ENCODE measurements around the gene PCDHB10. TPM values are rescaled to one million over a fixed set of nuclear protein-coding genes. Genes with fewer than 3 reads are reported as not detected.
"Not testable (repeated sequence)": the region's sequence is repeated elsewhere in the genome, so short reads cannot be mapped to it uniquely, and the experiment has no call there.

The PCDHB10 gene
- total and polyA plus RNA-seq, 9 of the 15 experiments (the other 6 are each of a cell fraction or from before 2014, with no cell fraction given), result not detected

DNA sequence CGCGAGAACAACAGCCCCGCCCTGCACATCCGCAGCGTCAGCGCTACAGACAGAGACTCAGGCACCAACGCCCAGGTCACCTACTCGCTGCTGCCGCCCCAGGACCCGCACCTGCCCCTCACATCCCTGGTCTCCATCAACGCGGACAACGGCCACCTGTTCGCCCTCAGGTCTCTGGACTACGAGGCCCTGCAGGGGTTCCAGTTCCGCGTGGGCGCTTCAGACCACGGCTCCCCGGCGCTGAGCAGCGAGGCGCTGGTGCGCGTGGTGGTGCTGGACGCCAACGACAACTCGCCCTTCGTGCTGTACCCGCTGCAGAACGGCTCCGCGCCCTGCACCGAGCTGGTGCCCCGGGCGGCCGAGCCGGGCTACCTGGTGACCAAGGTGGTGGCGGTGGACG, 23.4 kb downstream of the PCDHB10 start:
- H3K9ac ChIP-seq (ENCODE audit: insufficient read depth in 1 of 2, low read depth in 2 of 2, low read length in 2 of 2); CTCF ChIA-PET (ENCODE audit: low intra/inter-chr PET ratio); H3K36me3 ChIP-seq (ENCODE audit: control insufficient read depth, insufficient read depth, low read length); FAIRE-seq; BruUV-seq (replicated peaks); ATAC-seq; H4K20me1 ChIP-seq (replicated peaks; ENCODE audit: control insufficient read depth, insufficient read depth, low read length); H3K4me2 ChIP-seq (ENCODE audit: insufficient read depth, low read length); POLR2A ChIA-PET; H3K27ac ChIP-seq (ENCODE audit: extremely low read depth, low read depth, low read length); DNase-seq (ENCODE audit: extremely low read depth in 1 of 4, low spot score in 3 of 4); H3K9me3 ChIP-seq (replicated peaks; ENCODE audit: control insufficient read depth, insufficient read depth, low read depth, low read length); H3K27me3 ChIP-seq (ENCODE audit: control insufficient read depth in 2 of 2, insufficient read depth in 2 of 2, low read length in 2 of 2); H2AFZ ChIP-seq (ENCODE audit: low read depth, low read length); H3K79me2 ChIP-seq (ENCODE audit: control insufficient read depth, insufficient read depth, low read length); H3K4me3 ChIP-seq; H3K4me1 ChIP-seq (replicated peaks in 1 of 2; ENCODE audit: control insufficient read depth in 2 of 2, insufficient read depth in 2 of 2, low read length in 2 of 2); H3K9me1 ChIP-seq (ENCODE audit: control insufficient read depth, insufficient read depth, low read length): not testable (repeated sequence)
- intact Hi-C loops (cut with micrococcal nuclease) (loop anchor here (10.0 kb wide), 1 partner anchor 109 kb away; the partner anchor contains the start of gene TAF7), in situ Hi-C loops (cut with MboI) (loop anchor here (25.0 kb wide), 1 partner anchor 922 kb away; no protein-coding TSS in a partner anchor)
- WGBS (ENCODE audit: insufficient coverage, low coverage, missing lambda C conversion rate), result 6% methylated on average over 28 of the region's 40 CpGs

DNA sequence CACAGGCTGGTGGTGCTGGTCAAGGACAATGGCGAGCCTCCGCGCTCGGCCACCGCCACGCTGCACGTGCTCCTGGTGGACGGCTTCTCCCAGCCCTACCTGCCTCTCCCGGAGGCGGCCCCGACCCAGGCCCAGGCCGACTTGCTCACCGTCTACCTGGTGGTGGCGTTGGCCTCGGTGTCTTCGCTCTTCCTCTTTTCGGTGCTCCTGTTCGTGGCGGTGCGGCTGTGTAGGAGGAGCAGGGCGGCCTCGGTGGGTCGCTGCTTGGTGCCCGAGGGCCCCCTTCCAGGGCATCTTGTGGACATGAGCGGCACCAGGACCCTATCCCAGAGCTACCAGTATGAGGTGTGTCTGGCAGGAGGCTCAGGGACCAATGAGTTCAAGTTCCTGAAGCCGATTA, 23.9 kb downstream of the PCDHB10 start:
- in situ Hi-C loops (cut with MboI) (loop anchor here (25.0 kb wide), 1 partner anchor 921 kb away; no protein-coding TSS in a partner anchor), intact Hi-C loops (cut with micrococcal nuclease) (loop anchor here (10.0 kb wide), 1 partner anchor 109 kb away; the partner anchor contains the start of gene TAF7)
- H2AFZ ChIP-seq (ENCODE audit: low read depth, low read length); H3K27ac ChIP-seq (ENCODE audit: extremely low read depth, low read depth, low read length); POLR2A ChIA-PET; H3K4me2 ChIP-seq (ENCODE audit: insufficient read depth, low read length); H4K20me1 ChIP-seq (replicated peaks; ENCODE audit: control insufficient read depth, insufficient read depth, low read length); H3K79me2 ChIP-seq (ENCODE audit: control insufficient read depth, insufficient read depth, low read length); H3K4me3 ChIP-seq; ATAC-seq; H3K27me3 ChIP-seq (ENCODE audit: control insufficient read depth in 2 of 2, insufficient read depth in 2 of 2, low read length in 2 of 2); CTCF ChIA-PET (ENCODE audit: low intra/inter-chr PET ratio); H3K9me1 ChIP-seq (ENCODE audit: control insufficient read depth, insufficient read depth, low read length); DNase-seq (ENCODE audit: extremely low read depth in 1 of 4, low spot score in 3 of 4); H3K9me3 ChIP-seq (replicated peaks; ENCODE audit: control insufficient read depth, insufficient read depth, low read depth, low read length); H3K4me1 ChIP-seq (replicated peaks in 1 of 2; ENCODE audit: control insufficient read depth in 2 of 2, insufficient read depth in 2 of 2, low read length in 2 of 2); H3K36me3 ChIP-seq (ENCODE audit: control insufficient read depth, insufficient read depth, low read length); BruUV-seq (replicated peaks); FAIRE-seq; H3K9ac ChIP-seq (ENCODE audit: insufficient read depth in 1 of 2, low read depth in 2 of 2, low read length in 2 of 2): not testable (repeated sequence)
- WGBS (ENCODE audit: insufficient coverage, low coverage, missing lambda C conversion rate), result 4% methylated on average over 11 of the region's 26 CpGs

Measured in K562 (cell line).